Upper lobe of left lung (tissue), 4 donors: ENCODE data around the gene SLC6A18.

ENCODE experiments used
- CTCF ChIP-seq, 6 experiments: fragments of 450-650 bp in 4 of 6; fragments of 200-600 bp in 2 of 6; sonication (generic) in 2 of 6; IDR thresholded peaks; one replicate each; pipeline ENCODE4 v1.5.1; 2016 to 2019; ENCODE audit warnings: antibody characterized with exemption in 6 of 6
- EP300 ChIP-seq, 4 donors: sonication (generic); formaldehyde crosslinking; IDR thresholded peaks; one replicate each; pipeline ENCODE4 v1.5.1; 2017; ENCODE audit warnings: antibody characterized with exemption in 4 of 4, control low read depth in 2 of 4
- POLR2A ChIP-seq, 4 donors: fragments of 450-650 bp; IDR thresholded peaks; one replicate each; pipeline ENCODE4 v1.5.1; 2016 to 2017; ENCODE audit warnings: antibody characterized with exemption in 4 of 4, mild to moderate bottlenecking in 2 of 4
- POLR2AphosphoS5 ChIP-seq, 2 donors: sonication (generic); formaldehyde crosslinking; IDR thresholded peaks; one replicate each; pipeline ENCODE4 v1.5.1; 2017; ENCODE audit warnings: antibody characterized with exemption in 2 of 2

GRCh38 chr5:1226231-1226630 lies 1.1 kb downstream of the SLC6A18 start:
- no peak for TF ChIP-seq CTCF (IDR thresholded peaks at IDR 0.05)
- no peak for TF ChIP-seq POLR2A (IDR thresholded peaks at IDR 0.05)
- no peak for TF ChIP-seq POLR2AphosphoS5 (IDR thresholded peaks at IDR 0.05)
- TF ChIP-seq EP300 (IDR thresholded peaks at IDR 0.05), result no peak
